Astrocyte of the cerebellum (primary cell): ENCODE results near the gene TYMS.

Experiments used
- DNase-seq: peaks from one replicate; pipeline ENCODE4 v3.0.0-alpha.2; 2011; ENCODE audit warnings: low read depth
- H3K4me3 ChIP-seq: 2 replicates; pipeline ENCODE4 v1.5.1; 2011; ENCODE audit warnings: mild to moderate bottlenecking, low read depth, low read length, moderate library complexity
- in situ Hi-C: cut with HindIII; loops from 2 replicates; pipeline ENCODE4 v1.10.0; 2017; ENCODE audit warnings: low sequenced_read_pairs
- TF ChIP-seq, protein P1 (sequence below): IDR thresholded peaks from 2 replicates; pipeline ENCODE4 v1.5.1; 2012; ENCODE audit warnings: low read length, low read depth, moderate library complexity, mild to moderate bottlenecking; ENCODE audit errors: missing control alignments

Gene TYMS

DNA sequence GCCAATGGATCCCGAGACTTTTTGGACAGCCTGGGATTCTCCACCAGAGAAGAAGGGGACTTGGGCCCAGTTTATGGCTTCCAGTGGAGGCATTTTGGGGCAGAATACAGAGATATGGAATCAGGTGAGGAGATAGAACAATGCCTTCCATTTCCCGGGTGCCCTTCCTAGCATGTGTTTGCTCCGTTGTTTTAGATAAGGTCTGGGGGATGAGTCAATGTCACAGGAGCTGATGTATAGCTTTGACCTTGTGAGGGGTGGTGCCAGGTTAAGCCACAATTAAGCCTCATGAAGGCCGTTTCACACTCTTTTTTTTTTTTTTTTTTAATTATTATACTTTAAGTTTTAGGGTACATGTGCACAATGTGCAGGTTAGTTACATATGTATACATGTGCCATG lies 4.7 kb downstream of the TYMS start:
- in situ Hi-C loops: no loop called here
- no peak overlapping the region for H3K4me3 ChIP-seq
- no peak for DNase-seq
- TF ChIP-seq, protein P1, sequence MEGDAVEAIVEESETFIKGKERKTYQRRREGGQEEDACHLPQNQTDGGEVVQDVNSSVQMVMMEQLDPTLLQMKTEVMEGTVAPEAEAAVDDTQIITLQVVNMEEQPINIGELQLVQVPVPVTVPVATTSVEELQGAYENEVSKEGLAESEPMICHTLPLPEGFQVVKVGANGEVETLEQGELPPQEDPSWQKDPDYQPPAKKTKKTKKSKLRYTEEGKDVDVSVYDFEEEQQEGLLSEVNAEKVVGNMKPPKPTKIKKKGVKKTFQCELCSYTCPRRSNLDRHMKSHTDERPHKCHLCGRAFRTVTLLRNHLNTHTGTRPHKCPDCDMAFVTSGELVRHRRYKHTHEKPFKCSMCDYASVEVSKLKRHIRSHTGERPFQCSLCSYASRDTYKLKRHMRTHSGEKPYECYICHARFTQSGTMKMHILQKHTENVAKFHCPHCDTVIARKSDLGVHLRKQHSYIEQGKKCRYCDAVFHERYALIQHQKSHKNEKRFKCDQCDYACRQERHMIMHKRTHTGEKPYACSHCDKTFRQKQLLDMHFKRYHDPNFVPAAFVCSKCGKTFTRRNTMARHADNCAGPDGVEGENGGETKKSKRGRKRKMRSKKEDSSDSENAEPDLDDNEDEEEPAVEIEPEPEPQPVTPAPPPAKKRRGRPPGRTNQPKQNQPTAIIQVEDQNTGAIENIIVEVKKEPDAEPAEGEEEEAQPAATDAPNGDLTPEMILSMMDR: no peak

DNA sequence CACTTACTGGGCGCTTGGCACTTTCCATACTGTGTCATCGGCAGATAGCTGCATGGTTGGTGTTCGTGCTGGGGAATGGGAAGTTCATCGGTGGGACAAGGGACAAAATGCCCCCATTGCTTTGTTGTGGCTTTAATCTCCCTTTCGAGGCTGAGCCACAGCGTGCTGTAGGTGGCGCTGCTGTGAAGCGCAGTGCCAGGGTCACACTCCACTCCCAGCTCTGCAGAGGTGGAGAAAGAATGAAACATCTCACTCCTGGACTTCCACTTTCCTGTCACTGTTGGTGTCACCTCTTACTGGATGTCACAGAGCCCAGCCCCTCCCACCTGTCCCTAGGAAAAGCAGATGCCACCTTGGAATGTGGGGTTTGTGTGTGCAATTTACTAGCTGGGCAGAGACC lies 8.7 kb downstream of the TYMS start:
- H3K4me3 ChIP-seq: no peak overlapping the region
- TF ChIP-seq, protein P1: peak; percentile 20
- DNase-seq: no peak
- in situ Hi-C loops: no loop called here

DNA sequence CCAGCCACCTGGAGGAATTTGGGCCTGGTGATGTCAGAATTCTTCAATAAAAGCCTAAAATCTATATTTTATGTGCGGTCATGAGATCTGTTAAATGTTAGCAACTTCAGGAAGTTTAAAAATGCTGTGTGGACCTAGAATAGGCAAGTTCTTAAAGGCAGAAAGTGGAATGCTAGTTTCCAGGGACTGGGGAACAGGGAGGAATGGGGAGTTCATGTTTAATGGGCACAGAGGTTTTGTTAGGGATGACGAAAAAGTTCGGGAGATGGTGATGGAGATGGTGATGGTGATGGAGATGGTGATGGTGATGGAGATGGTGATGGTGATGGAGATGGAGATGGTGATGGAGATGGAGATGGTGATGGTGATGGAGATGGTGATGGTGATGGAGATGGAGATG lies 9.2 kb downstream of the TYMS start:
- H3K4me3 ChIP-seq: no peak overlapping the region
- in situ Hi-C loops: no loop called here
- DNase-seq: no peak
- TF ChIP-seq, protein P1: no peak

DNA sequence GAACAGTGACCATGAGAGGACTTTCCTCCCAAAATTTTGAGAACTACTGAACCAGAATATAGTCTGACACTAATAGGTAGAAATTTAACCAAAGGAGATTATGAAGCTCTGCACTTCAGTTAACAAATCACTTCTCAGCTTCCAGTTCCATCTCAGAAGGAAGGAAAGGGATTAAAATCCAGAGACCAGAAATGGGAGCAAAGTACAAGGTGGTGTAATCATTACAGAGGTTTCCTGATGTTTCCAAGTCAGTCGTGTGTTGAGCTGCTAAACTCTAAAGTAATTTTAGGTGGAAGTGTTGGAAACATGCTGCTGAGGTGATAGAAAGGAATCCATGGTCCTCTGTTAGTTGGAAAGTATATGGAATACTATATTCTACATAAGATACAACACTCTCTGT lies 10.8 kb downstream of the TYMS start:
- DNase-seq: no peak
- TF ChIP-seq, protein P1: no peak
- no peak overlapping the region for H3K4me3 ChIP-seq
- in situ Hi-C loops: no loop called here

DNA sequence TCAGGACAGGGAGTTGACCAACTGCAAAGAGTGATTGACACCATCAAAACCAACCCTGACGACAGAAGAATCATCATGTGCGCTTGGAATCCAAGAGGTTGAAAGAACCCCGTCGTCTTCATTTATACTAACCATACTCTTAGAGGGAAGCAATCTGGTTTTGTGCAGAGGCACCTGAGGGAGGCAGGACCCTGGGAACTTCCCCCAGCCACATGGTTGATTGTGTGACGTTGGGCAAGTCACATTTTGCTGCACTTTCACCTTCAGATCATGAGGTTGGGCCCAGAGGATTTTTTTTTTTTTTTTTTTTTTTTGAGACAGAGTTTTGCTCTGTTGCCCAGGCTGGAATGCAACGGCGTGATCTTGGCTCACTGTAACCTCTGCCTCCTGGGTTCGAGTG lies 11.6 kb downstream of the TYMS start:
- no peak overlapping the region for H3K4me3 ChIP-seq
- TF ChIP-seq, protein P1: no peak
- in situ Hi-C loops: no loop called here
- no peak for DNase-seq

DNA sequence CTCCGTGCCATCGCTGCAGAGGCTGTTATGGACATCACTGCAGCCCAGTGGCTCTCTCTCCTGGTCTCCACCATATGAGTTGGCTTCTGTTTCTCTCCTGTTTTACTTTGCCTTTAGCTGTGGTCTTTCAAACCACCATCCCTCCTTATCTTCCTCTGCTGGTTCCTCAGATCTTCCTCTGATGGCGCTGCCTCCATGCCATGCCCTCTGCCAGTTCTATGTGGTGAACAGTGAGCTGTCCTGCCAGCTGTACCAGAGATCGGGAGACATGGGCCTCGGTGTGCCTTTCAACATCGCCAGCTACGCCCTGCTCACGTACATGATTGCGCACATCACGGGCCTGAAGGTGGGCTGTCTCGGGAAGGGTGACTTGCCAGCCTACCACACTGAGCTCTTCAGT lies 13.1 kb downstream of the TYMS start:
- DNase-seq: no peak
- TF ChIP-seq, protein P1: no peak
- in situ Hi-C loops: no loop called here
- H3K4me3 ChIP-seq: no peak overlapping the region

DNA sequence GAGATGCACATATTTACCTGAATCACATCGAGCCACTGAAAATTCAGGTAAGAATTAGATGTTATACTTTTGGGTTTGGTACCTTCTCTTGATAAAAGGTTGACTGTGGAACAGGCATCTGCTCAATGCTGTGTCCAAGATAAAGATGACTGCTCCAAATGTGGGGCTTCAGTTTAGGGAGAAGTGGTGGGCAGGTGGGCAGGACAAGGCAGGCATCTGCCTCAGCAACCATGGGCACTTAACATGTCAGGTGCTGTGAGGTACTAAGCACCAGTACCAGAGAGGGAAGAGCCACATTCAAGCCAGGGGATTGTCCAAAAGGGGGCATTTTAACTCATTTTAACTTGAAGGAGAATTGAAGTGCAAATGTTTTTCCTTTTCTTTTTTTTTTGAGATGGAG lies 14.0 kb downstream of the TYMS start:
- in situ Hi-C loops: no loop called here
- H3K4me3 ChIP-seq: no peak overlapping the region
- TF ChIP-seq, protein P1: no peak
- DNase-seq: no peak
